MCF 10A (cell line): ENCODE data around the gene ATXN7L1. TPM values are rescaled to one million over a fixed set of nuclear protein-coding genes. Genes with fewer than 3 reads are reported as not detected.

ENCODE experiments used
- BruUV-seq: library from RNA; stranded (reverse); fragments of 400-500 nt; replicated peaks from 2 replicates; lab custom pipeline; 2021; lab: Mats Ljungman, UMichigan
- CTCF ChIA-PET: fragments of 300-600 bp; sonication (Branson Sonifier 250); formaldehyde crosslinking; extraction: SDS; loops from one replicate; lab custom pipeline; 2021; ENCODE audit warnings: antibody characterized with exemption, inconsistent platforms; lab: Yijun Ruan, JAX
- POLR2A ChIA-PET: fragments of 300-600, 350-650 bp; sonication (Branson Sonifier 250); formaldehyde crosslinking; extraction: SDS; loops from one replicate; lab custom pipeline; 2020; ENCODE audit warnings: antibody characterized with exemption, inconsistent platforms; lab: Yijun Ruan, JAX
- DNase-seq: peaks from one replicate; pipeline ENCODE4 v3.0.0-alpha.2; 2018; ENCODE audit not compliant: unreplicated experiment
- H3K27ac Mint-ChIP-seq: one replicate; pipeline ENCODE4 v1.8.0; 2022; ENCODE audit warnings: mild to moderate bottlenecking, low read depth, mixed read lengths; ENCODE audit not compliant: unreplicated experiment
- H3K27me3 Mint-ChIP-seq: one replicate; pipeline ENCODE4 v1.8.0; 2022; ENCODE audit warnings: mixed read lengths; ENCODE audit not compliant: insufficient read depth, unreplicated experiment
- H3K36me3 Mint-ChIP-seq: one replicate; pipeline ENCODE4 v1.8.0; 2022; ENCODE audit warnings: mild to moderate bottlenecking, moderate library complexity, mixed read lengths; ENCODE audit not compliant: insufficient read depth, unreplicated experiment
- H3K4me1 Mint-ChIP-seq: one replicate; pipeline ENCODE4 v1.8.0; 2022; ENCODE audit warnings: mixed read lengths; ENCODE audit not compliant: insufficient read depth, unreplicated experiment
- H3K4me3 Mint-ChIP-seq: one replicate; pipeline ENCODE4 v1.8.0; 2022; ENCODE audit warnings: mild to moderate bottlenecking, moderate library complexity, mixed read lengths; ENCODE audit not compliant: unreplicated experiment
- H3K9me3 Mint-ChIP-seq: one replicate; pipeline ENCODE4 v1.8.0; 2022; ENCODE audit warnings: mixed read lengths; ENCODE audit not compliant: unreplicated experiment
- intact Hi-C: fragments of 100-400 bp; cut with micrococcal nuclease; formaldehyde crosslinking; loops from 2 replicates; pipeline ENCODE4 v1.14.1; 2022
- total RNA-seq: library from RNA; stranded (reverse); gene quantifications from 2 replicates; pipeline ENCODE4 v1.2.3, GENCODE V29; 2022
- TF ChIP-seq, protein P1 (sequence below): fragments of 200-600 bp; IDR thresholded peaks from one replicate; pipeline ENCODE4 v1.8.0; 2022; ENCODE audit warnings: antibody characterized with exemption, mild to moderate bottlenecking; ENCODE audit not compliant: unreplicated experiment

The ATXN7L1 gene
- total RNA-seq, 1 experiment from 2014 or later, result 10.0 TPM

DNA sequence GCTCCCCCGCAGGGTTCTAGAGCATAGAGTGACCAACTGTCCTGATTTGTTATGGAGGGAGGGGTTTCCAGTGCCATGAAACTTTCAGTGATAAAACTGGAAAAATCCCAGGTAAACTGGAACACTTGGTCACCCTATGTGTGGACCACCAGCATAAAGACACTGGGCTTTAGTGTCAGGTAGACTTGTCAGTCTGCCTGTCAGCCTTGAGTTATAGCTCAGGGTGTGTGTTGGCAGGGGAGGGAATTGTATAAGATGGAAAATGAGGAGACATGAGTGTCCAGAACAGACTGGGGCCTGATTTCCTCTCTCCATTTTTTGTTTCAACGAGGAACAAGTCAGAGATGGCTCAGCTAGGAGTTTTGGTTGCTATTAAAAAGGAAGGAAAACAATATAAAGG, 284.9 kb downstream of the ATXN7L1 start:
- TF ChIP-seq, protein P1, sequence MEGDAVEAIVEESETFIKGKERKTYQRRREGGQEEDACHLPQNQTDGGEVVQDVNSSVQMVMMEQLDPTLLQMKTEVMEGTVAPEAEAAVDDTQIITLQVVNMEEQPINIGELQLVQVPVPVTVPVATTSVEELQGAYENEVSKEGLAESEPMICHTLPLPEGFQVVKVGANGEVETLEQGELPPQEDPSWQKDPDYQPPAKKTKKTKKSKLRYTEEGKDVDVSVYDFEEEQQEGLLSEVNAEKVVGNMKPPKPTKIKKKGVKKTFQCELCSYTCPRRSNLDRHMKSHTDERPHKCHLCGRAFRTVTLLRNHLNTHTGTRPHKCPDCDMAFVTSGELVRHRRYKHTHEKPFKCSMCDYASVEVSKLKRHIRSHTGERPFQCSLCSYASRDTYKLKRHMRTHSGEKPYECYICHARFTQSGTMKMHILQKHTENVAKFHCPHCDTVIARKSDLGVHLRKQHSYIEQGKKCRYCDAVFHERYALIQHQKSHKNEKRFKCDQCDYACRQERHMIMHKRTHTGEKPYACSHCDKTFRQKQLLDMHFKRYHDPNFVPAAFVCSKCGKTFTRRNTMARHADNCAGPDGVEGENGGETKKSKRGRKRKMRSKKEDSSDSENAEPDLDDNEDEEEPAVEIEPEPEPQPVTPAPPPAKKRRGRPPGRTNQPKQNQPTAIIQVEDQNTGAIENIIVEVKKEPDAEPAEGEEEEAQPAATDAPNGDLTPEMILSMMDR, result no peak
- BruUV-seq, result no TSS peak
- Mint-ChIP-seq H3K27ac (no peak overlapping the region), H3K4me1 (no peaks in the 10 kb centered on the region), H3K27me3 (no peaks in the 10 kb centered on the region), H3K4me3 (no peak overlapping the region), H3K36me3 (no peaks in the 10 kb centered on the region), H3K9me3 (no peaks in the 10 kb centered on the region)
- DNase-seq, result no peak
- intact Hi-C loops, result no loop called here
- CTCF ChIA-PET, result interaction anchor here (0.9 kb wide), 1 partner anchor 23 kb away, joined by 3 read pairs; no protein-coding TSS in a partner anchor
- POLR2A ChIA-PET, result interaction anchor here (1.2 kb wide), 1 partner anchor 9 kb away, joined by 3 read pairs; no protein-coding TSS in a partner anchor

- no peaks in the 10 kb centered on the region for H3K4me1 Mint-ChIP-seq
- intact Hi-C loops, result no loop called here
- CTCF ChIA-PET, result interaction anchor here (0.6 to 2.4 kb wide), 5 partner anchors 11 to 339 kb away, joined by 3 to 13 read pairs (median 3); no protein-coding TSS in a partner anchor
- H3K4me3 Mint-ChIP-seq, result no peak overlapping the region
- DNase-seq, result no peak
- POLR2A ChIA-PET, result no interaction called here
- BruUV-seq, result no TSS peak
- H3K27me3 Mint-ChIP-seq, result no peaks in the 10 kb centered on the region
- no peak overlapping the region for H3K27ac Mint-ChIP-seq
- no peaks in the 10 kb centered on the region for H3K9me3 Mint-ChIP-seq
- no peaks in the 10 kb centered on the region for H3K36me3 Mint-ChIP-seq
- TF ChIP-seq, protein P1, result no peak
Observed at GRCh38 chr7:105590793-105591192, 285.6 kb downstream of the ATXN7L1 start.

GRCh38 chr7:105589356-105590077, 286.9 kb downstream of the ATXN7L1 start:
- POLR2A ChIA-PET, result interaction anchor here (1.2 kb wide), 1 partner anchor 13 kb away, joined by 6 read pairs; no protein-coding TSS in a partner anchor
- no peak overlapping the region for H3K4me3 Mint-ChIP-seq
- no TSS peak for BruUV-seq
- TF ChIP-seq, protein P1, result peak; percentile 58
- peak; percentile 83 for DNase-seq
- H3K36me3 Mint-ChIP-seq, result no peaks in the 10 kb centered on the region
- CTCF ChIA-PET, result interaction anchor here (0.6 to 2.4 kb wide), 9 partner anchors 10 to 1365 kb away, joined by 3 to 13 read pairs (median 3); no protein-coding TSS in a partner anchor
- no peaks in the 10 kb centered on the region for H3K4me1 Mint-ChIP-seq
- intact Hi-C loops, result loop anchor here (1.0 to 5.0 kb wide), 3 partner anchors 190 to 707 kb away; no protein-coding TSS in a partner anchor
- no peaks in the 10 kb centered on the region for H3K27me3 Mint-ChIP-seq
- no peaks in the 10 kb centered on the region for H3K9me3 Mint-ChIP-seq
- H3K27ac Mint-ChIP-seq, result no peak overlapping the region
